Neural cell (in vitro differentiated cells): ENCODE measurements around the gene COMP. TPM values are rescaled to one million over a fixed set of nuclear protein-coding genes. Genes with fewer than 3 reads are reported as not detected.

Experiments used
- H2AFZ ChIP-seq: fragments of 200-600, 300-800 bp; sonication (generic), shearing (Covaris generic); 2 replicates; pipeline ENCODE4 v1.6.0; 2014; ENCODE audit warnings: low read depth, mild to moderate bottlenecking, antibody characterized with exemption, low read length, moderate library complexity
- H3F3A ChIP-seq: fragments of 200-600 bp; shearing (Covaris generic); 2 replicates; pipeline ENCODE4 v1.6.1; 2016; ENCODE audit warnings: mild to moderate bottlenecking, moderate library complexity, mixed read lengths, antibody characterized with exemption, low read length; ENCODE audit not compliant: insufficient read depth, poor library complexity, severe bottlenecking
- H3K27ac ChIP-seq: fragments of 200-600, 300-800 bp; sonication (generic), shearing (Covaris generic); 2 replicates; pipeline ENCODE4 v1.5.1; 2014; ENCODE audit warnings: mild to moderate bottlenecking, low read length, moderate library complexity
- H3K27me3 ChIP-seq: fragments of 300-800, 200-600 bp; sonication (generic), shearing (Covaris generic); 2 replicates; pipeline ENCODE4 v1.6.0; 2014; ENCODE audit warnings: mild to moderate bottlenecking, low read depth, low read length, moderate library complexity; ENCODE audit not compliant: insufficient read depth
- H3K36me3 ChIP-seq: fragments of 300-800, 200-600 bp; sonication (generic), shearing (Covaris generic); 2 replicates; pipeline ENCODE4 v1.5.1; 2014; ENCODE audit warnings: mild to moderate bottlenecking, antibody characterized with exemption, low read length, moderate library complexity; ENCODE audit not compliant: insufficient read depth
- H3K4me2 ChIP-seq: fragments of 300-800, 200-600 bp; sonication (generic), shearing (Covaris generic); 2 replicates; pipeline ENCODE4 v1.6.0; 2014; ENCODE audit warnings: mild to moderate bottlenecking, low read length
- H3K4me3 ChIP-seq: fragments of 300-800, 200-600 bp; sonication (generic), shearing (Covaris generic); 2 replicates; pipeline ENCODE4 v1.5.1; 2014; ENCODE audit warnings: mild to moderate bottlenecking, low read length, moderate library complexity
- H3K79me2 ChIP-seq: fragments of 200-600 bp; shearing (Covaris generic); replicated peaks from 2 replicates; pipeline ENCODE4 v1.6.0; 2014; ENCODE audit warnings: mild to moderate bottlenecking, low read length, moderate library complexity; ENCODE audit not compliant: insufficient read depth
- H3K9ac ChIP-seq: fragments of 300-800, 200-600 bp; sonication (generic), shearing (Covaris generic); 2 replicates; pipeline ENCODE4 v1.6.1; 2016; ENCODE audit warnings: mild to moderate bottlenecking, low read length, mixed read lengths
- H3K9me2 ChIP-seq: fragments of 200-600 bp; shearing (Covaris generic); 2 replicates; pipeline ENCODE4 v1.6.1; 2016; ENCODE audit warnings: mild to moderate bottlenecking, low read length, mixed read lengths; ENCODE audit not compliant: insufficient read depth
- H3K9me3 ChIP-seq: fragments of 200-600, 300-800 bp; sonication (generic), shearing (Covaris generic); 2 replicates; pipeline ENCODE4 v1.6.1; 2016; ENCODE audit warnings: mild to moderate bottlenecking, mixed run types, low read length, moderate library complexity, mixed read lengths
- H4K20me1 ChIP-seq: fragments of 200-600 bp; shearing (Covaris generic); 2 replicates; pipeline ENCODE4 v1.6.1; 2016; ENCODE audit warnings: mild to moderate bottlenecking, mixed run types; ENCODE audit not compliant: insufficient read depth
- CTCF ChIP-seq: fragments of 450-650 bp; IDR thresholded peaks from 2 replicates; pipeline ENCODE4 v1.5.1; 2014; ENCODE audit warnings: antibody characterized with exemption, mild to moderate bottlenecking, moderate library complexity; ENCODE audit not compliant: poor library complexity, severe bottlenecking
- EP300 ChIP-seq: fragments of 450-650 bp; conservative IDR thresholded peaks from 2 replicates; pipeline ENCODE4 v1.6.1; 2014; ENCODE audit warnings: antibody characterized with exemption, mild to moderate bottlenecking, moderate library complexity; ENCODE audit not compliant: poor library complexity, severe bottlenecking
- EZH2 ChIP-seq: fragments of 200-600, 300-800 bp; shearing (Covaris generic), sonication (generic); IDR thresholded peaks from 2 replicates; pipeline ENCODE4 v1.6.1; 2014; ENCODE audit warnings: antibody characterized with exemption, low read length, borderline replicate concordance, mild to moderate bottlenecking; ENCODE audit not compliant: insufficient read depth, poor library complexity, severe bottlenecking
- MXI1 ChIP-seq: fragments of 450-650 bp; conservative IDR thresholded peaks from 2 replicates; pipeline ENCODE4 v1.6.1; 2014; ENCODE audit warnings: antibody characterized with exemption, mild to moderate bottlenecking; ENCODE audit not compliant: poor library complexity, severe bottlenecking
- POLR2AphosphoS5 ChIP-seq: IDR thresholded peaks from 2 replicates; pipeline ENCODE4 v1.6.1; 2012
- RAD21 ChIP-seq: fragments of 450-650 bp; conservative IDR thresholded peaks from 2 replicates; pipeline ENCODE4 v1.6.1; 2014; ENCODE audit warnings: antibody characterized with exemption, mild to moderate bottlenecking, moderate library complexity
- REST ChIP-seq: IDR thresholded peaks from 2 replicates; pipeline ENCODE4 v1.6.1; 2012; ENCODE audit warnings: borderline replicate concordance
- SMC3 ChIP-seq: fragments of 450-650 bp; conservative IDR thresholded peaks from 2 replicates; pipeline ENCODE4 v1.6.1; 2014; ENCODE audit warnings: antibody characterized with exemption, mild to moderate bottlenecking, moderate library complexity; ENCODE audit not compliant: poor library complexity
- TAF1 ChIP-seq: IDR thresholded peaks from 2 replicates; pipeline ENCODE4 v1.6.1; 2012; ENCODE audit warnings: low read depth
- polyA plus RNA-seq: library from polyadenylated mRNA; depleted of rRNA; stranded (reverse); fragments of >200 nt; gene quantifications from 2 replicates; pipeline ENCODE4 v1.2.3, GENCODE V29; 2014

Gene COMP
- polyA plus RNA-seq, 1 donor from 2014 or later: not detected

- no peak overlapping the region for H3K9ac ChIP-seq
- no peaks in the 10 kb centered on the region for H4K20me1 ChIP-seq
- TF ChIP-seq SMC3: no peak
- no peak for TF ChIP-seq RAD21
- TF ChIP-seq MXI1: no peak
- TF ChIP-seq POLR2AphosphoS5: no peak
- TF ChIP-seq TAF1: no peak
- no peak for TF ChIP-seq REST
- no peak for TF ChIP-seq EP300
- TF ChIP-seq EZH2: no peak
- no peak for TF ChIP-seq CTCF
- H3K27ac ChIP-seq: no peak overlapping the region
- no peak overlapping the region for H3K4me2 ChIP-seq
- no peaks in the 10 kb centered on the region for H3K9me3 ChIP-seq
- H3K36me3 ChIP-seq: no peaks in the 10 kb centered on the region
- no peaks in the 10 kb centered on the region for H3K79me2 ChIP-seq
- H2AFZ ChIP-seq: no peak overlapping the region
- no peaks in the 10 kb centered on the region for H3F3A ChIP-seq
- H3K9me2 ChIP-seq: no peaks in the 10 kb centered on the region
- no peaks in the 10 kb centered on the region for H3K27me3 ChIP-seq
- H3K4me3 ChIP-seq: no peak overlapping the region
Observed at GRCh38 chr19:18774107-18774506, 17.0 kb downstream of the COMP start.

GRCh38 chr19:18773682-18774081 is 17.4 kb downstream of the COMP start:
- no peak for TF ChIP-seq EP300
- TF ChIP-seq REST: no peak
- TF ChIP-seq TAF1: no peak
- TF ChIP-seq RAD21: no peak
- no peak for TF ChIP-seq SMC3
- TF ChIP-seq MXI1: no peak
- no peak for TF ChIP-seq POLR2AphosphoS5
- no peak for TF ChIP-seq CTCF
- H3K27me3 ChIP-seq: no peaks in the 10 kb centered on the region

More at GRCh38 chr19:18773682-18774081, 17.4 kb downstream of the COMP start:
- Histone ChIP-seq H2AFZ (no peak overlapping the region), H3K9me3 (no peaks in the 10 kb centered on the region), H3K79me2 (no peaks in the 10 kb centered on the region), H3K36me3 (no peaks in the 10 kb centered on the region), H3K9ac (no peak overlapping the region), H3K4me2 (no peak overlapping the region), H3F3A (no peaks in the 10 kb centered on the region), H4K20me1 (no peaks in the 10 kb centered on the region), H3K4me3 (no peak overlapping the region), H3K27ac (no peak overlapping the region), H3K9me2 (no peaks in the 10 kb centered on the region)
